ENCODE measurements around the gene CNGA2. TPM values are rescaled to one million over a fixed set of nuclear protein-coding genes. Genes with fewer than 3 reads are reported as not detected.

Gene CNGA2
- total RNA-seq, 1 donor from 2014 or later: not detected

GRCh38 chrX:151792505-151792904 lies 58.0 kb downstream of the CNGA2 start:
- Histone ChIP-seq H3K27me3 (no peaks in the 10 kb centered on the region), H3K9me3 (no peaks in the 10 kb centered on the region), H3K4me1 (no peaks in the 10 kb centered on the region), H3K4me3 (no peak overlapping the region), H3K27ac (no peak overlapping the region), H3K36me3 (no peaks in the 10 kb centered on the region)
- no peak for TF ChIP-seq POLR2A (IDR thresholded peaks at IDR 0.05)
- no peak for TF ChIP-seq POLR2AphosphoS5 (IDR thresholded peaks at IDR 0.05; ENCODE audit: insufficient read depth in 1 of 2, low read depth in 1 of 2)
- TF ChIP-seq CTCF (IDR thresholded peaks at IDR 0.05): no peak
- intact Hi-C loops (cut with DNase I): no loop called here
- DNase-seq (ENCODE audit: extremely low spot score in 2 of 2): peak in 1 of 2 donors; percentile 55

GRCh38 chrX:151793886-151794285 lies 59.3 kb downstream of the CNGA2 start:
- no peak for TF ChIP-seq POLR2A (IDR thresholded peaks at IDR 0.05)
- TF ChIP-seq CTCF (IDR thresholded peaks at IDR 0.05): no peak
- TF ChIP-seq POLR2AphosphoS5 (IDR thresholded peaks at IDR 0.05; ENCODE audit: insufficient read depth in 1 of 2, low read depth in 1 of 2): no peak
- DNase-seq (ENCODE audit: extremely low spot score in 2 of 2): no peak
- intact Hi-C loops (cut with DNase I): no loop called here
- Histone ChIP-seq H3K4me1 (no peaks in the 10 kb centered on the region), H3K27ac (no peak overlapping the region), H3K4me3 (no peak overlapping the region), H3K36me3 (no peaks in the 10 kb centered on the region), H3K27me3 (no peaks in the 10 kb centered on the region), H3K9me3 (no peaks in the 10 kb centered on the region)

Other genes with a start within 250 kb of the CNGA2 start
- not detected for gene PASD1, start 171.1 kb upstream of the CNGA2 start, total RNA-seq
- gene PRRG3, start 39.3 kb upstream of the CNGA2 start, total RNA-seq: 0.98 TPM
- gene FATE1, start 18.7 kb upstream of the CNGA2 start, total RNA-seq: not detected
- gene MAGEA4, start 178.1 kb downstream of the CNGA2 start, total RNA-seq: not detected
- gene GABRE, start 239.9 kb downstream of the CNGA2 start, total RNA-seq: 176 TPM

Measured in vagina (tissue), 2 donors.